Dendritic cell treated with granulocyte-macrophage colony-stimulating factor and Interleukin-4, amounts not matched to agents 40 ng/mL and 50 ng/mL, for 4 days (primary cell): ENCODE data around the gene NPB.
"Not testable (repeated sequence)": the region's sequence is repeated elsewhere in the genome, so short reads cannot be mapped to it uniquely, and the experiment has no call there.

Source experiments
- H3K27ac Mint-ChIP-seq: one replicate; pipeline ENCODE4 v1.8.0; 2022; ENCODE audit warnings: mild to moderate bottlenecking, mixed read lengths
- H3K27me3 Mint-ChIP-seq: one replicate; pipeline ENCODE4 v1.8.0; 2022; ENCODE audit warnings: mild to moderate bottlenecking, mixed read lengths
- H3K36me3 Mint-ChIP-seq: one replicate; pipeline ENCODE4 v1.8.0; 2022; ENCODE audit warnings: low read depth, mixed read lengths
- H3K4me1 Mint-ChIP-seq: one replicate; pipeline ENCODE4 v1.8.0; 2022; ENCODE audit warnings: low read depth, mixed read lengths
- H3K4me3 Mint-ChIP-seq: one replicate; pipeline ENCODE4 v1.8.0; 2022; ENCODE audit warnings: mild to moderate bottlenecking, moderate library complexity, mixed read lengths
- H3K9me3 Mint-ChIP-seq: one replicate; pipeline ENCODE4 v1.8.0; 2022; ENCODE audit warnings: mixed read lengths
- intact Hi-C: fragments of 100-400 bp; cut with micrococcal nuclease; formaldehyde crosslinking; loops from one replicate; pipeline ENCODE4 v1.15.0; 2022

Gene NPB

DNA sequence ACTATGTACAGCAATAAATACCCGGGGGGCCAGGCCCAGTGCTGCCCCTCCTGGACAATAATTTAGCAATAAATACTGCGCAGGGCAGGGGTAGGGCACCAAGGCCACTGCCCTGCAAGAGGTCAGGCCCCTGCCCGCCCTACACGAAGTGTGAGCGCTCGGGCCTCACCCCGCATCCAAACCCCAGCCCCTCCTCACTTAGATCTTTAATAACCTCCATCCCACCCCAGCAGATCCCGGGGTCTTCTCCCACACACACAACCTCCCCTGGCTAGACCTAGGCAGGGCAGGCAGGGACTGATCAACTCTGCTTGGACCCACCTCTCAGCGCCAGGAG, 16.3 kb downstream of the NPB start:
- H3K9me3 Mint-ChIP-seq, intact Hi-C loops, H3K27me3 Mint-ChIP-seq: not testable (repeated sequence)
- Mint-ChIP-seq H3K4me3 (peak overlapping the region; percentile 94), H3K4me1 (peaks cover 90% of the 10 kb centered on the region), H3K36me3 (peaks cover 99% of the 10 kb centered on the region), H3K27ac (peak overlapping the region; percentile 88)

DNA sequence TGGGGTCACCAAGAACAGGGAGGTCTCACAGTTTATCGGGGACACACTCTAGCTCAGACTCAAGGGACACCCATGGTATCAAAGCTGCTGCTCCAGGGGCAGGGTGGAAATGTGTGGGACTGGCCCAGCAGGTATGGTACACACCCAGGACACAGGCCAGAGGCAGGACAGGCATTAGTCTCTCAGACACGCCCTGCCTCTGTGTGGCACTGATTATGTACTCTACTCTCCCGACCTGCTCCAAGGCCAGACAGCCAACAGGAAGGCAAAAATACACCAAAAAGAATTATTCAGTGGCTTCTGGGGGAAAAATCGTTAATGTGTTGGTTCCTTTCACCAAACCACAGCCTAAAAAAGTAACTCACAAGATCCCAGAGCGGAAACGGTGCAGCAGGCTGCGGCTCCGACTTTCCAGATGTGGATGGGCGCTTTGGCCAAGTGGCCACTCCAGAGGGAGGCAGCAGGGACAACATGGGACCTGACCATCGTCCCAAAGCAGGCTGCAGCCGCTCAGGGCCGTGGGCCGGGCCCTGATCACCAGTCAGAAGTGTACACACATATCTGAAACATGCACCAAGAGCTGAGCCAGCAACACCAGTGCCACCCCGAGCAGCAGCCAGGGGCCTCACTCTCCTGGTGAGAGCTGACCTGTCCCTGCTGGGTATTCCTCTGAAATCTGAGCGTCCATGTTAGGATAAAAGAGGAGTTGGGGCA, 17.0 kb downstream of the NPB start:
- peaks cover 94% of the 10 kb centered on the region for H3K36me3 Mint-ChIP-seq
- H3K27me3 Mint-ChIP-seq: no peaks in the 10 kb centered on the region
- peak overlapping the region; percentile 88 for H3K27ac Mint-ChIP-seq
- H3K4me1 Mint-ChIP-seq: peaks cover 90% of the 10 kb centered on the region
- peak overlapping the region; percentile 94 for H3K4me3 Mint-ChIP-seq
- H3K9me3 Mint-ChIP-seq: no peaks in the 10 kb centered on the region
- intact Hi-C loops: no loop called here

DNA sequence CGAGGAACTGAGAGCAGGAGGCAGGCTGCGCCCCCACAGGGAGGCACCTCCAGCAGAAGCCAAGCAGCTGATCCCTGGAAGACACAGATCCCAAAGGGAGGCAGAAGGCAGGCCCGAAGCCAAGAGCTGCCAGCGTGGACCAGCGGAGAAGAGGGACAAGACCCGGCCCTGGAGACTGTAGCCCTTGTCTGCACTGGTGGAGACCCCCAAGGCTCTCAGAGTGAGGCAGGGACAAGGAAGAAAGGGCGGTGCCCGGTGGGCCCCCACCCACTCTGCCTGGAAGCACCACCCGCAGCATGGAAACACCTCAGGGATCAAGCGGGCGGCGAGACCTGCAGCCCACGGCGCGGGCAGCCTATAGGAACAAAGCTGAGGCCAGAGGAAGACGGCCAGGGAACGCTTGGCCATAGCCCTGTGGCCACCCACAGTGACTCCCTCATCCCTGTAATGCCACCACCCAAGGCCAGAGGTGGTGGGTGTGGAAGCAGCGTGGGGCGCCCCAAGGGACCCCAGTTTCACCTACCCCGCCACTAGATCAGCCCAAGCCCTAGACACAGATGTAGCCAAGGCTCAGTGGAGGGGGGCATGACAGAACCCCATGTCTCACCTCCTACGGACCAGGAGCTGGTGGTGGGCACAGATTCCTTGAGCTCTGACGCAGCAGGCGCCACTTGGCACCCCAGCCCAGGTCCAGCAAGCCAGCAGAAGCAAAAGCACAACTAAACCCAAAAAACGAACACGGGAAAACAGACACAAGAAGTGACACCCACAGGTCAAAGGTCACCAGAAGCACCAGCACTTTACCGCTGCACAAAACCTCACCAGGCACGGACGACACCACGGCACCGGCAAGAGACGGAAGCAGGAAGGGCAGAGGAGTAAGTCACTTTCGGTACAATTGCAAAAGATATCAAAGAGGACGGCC, 18.8 kb downstream of the NPB start:
- Mint-ChIP-seq H3K27ac (peak overlapping the region; percentile 85), H3K9me3 (no peaks in the 10 kb centered on the region), H3K4me1 (peaks cover 95% of the 10 kb centered on the region), H3K4me3 (peak overlapping the region; percentile 70), H3K27me3 (no peaks in the 10 kb centered on the region), H3K36me3 (peaks cover 79% of the 10 kb centered on the region)
- intact Hi-C loops: loop anchor here (10.0 kb wide), 1 partner anchor 56 kb away; the partner anchor contains the start of gene P4HB

DNA sequence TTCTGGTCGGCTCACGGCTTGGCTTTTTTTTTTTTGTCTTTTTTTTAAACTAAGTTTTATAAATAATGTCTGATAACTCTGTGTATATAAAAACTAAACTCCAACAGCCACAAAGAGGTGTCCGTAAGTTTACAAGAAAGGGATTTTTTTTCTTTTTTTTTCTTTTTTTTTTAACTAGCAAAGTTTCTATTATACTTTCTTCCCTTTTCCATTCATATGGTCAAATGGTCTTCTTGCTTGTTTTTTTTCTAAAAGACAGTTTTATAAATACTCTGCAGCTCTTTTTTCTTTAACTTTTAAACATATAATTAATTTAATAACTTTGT, 19.5 kb downstream of the NPB start:
- Mint-ChIP-seq H3K27ac (peak overlapping the region; percentile 85), H3K4me1 (peaks cover 95% of the 10 kb centered on the region), H3K27me3 (no peaks in the 10 kb centered on the region), H3K36me3 (peaks cover 79% of the 10 kb centered on the region), H3K9me3 (no peaks in the 10 kb centered on the region), H3K4me3 (no peak overlapping the region)
- intact Hi-C loops: loop anchor here (10.0 kb wide), 1 partner anchor 57 kb away; the partner anchor contains the start of gene P4HB

DNA sequence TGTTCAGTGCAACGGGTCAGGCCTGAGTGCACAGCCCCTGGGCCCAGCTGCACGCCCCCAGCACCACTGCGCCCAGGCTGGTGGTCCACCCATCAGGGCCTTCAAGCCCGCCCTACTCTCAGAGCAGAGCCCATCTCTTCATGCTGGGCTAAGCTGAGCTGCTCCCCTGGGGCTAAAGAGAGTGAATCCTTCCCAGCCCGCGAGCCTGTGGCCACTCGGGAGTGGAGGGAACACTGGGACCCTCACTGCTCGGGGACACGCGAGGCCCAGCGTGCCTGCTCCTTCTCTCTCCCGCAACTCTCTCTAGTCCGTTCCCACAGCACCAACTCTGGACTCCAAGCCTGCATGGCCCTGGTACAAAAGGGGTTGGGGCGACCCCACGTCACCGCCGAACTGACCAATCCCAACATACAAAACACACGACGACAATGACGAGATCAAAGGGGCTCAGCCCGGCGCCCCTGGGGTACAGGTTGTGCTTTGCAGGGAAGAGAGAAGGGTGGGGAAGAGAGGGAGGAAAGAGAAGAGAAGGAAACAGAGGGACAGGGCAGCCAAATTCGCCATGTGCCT, 20.0 kb downstream of the NPB start:
- Mint-ChIP-seq H3K27ac (peak overlapping the region; percentile 76), H3K27me3 (no peaks in the 10 kb centered on the region), H3K9me3 (no peaks in the 10 kb centered on the region), H3K36me3 (peaks cover 76% of the 10 kb centered on the region), H3K4me1 (peaks cover 90% of the 10 kb centered on the region), H3K4me3 (peak overlapping the region; percentile 93)
- intact Hi-C loops: loop anchor here (10.0 kb wide), 1 partner anchor 57 kb away; the partner anchor contains the start of gene P4HB

DNA sequence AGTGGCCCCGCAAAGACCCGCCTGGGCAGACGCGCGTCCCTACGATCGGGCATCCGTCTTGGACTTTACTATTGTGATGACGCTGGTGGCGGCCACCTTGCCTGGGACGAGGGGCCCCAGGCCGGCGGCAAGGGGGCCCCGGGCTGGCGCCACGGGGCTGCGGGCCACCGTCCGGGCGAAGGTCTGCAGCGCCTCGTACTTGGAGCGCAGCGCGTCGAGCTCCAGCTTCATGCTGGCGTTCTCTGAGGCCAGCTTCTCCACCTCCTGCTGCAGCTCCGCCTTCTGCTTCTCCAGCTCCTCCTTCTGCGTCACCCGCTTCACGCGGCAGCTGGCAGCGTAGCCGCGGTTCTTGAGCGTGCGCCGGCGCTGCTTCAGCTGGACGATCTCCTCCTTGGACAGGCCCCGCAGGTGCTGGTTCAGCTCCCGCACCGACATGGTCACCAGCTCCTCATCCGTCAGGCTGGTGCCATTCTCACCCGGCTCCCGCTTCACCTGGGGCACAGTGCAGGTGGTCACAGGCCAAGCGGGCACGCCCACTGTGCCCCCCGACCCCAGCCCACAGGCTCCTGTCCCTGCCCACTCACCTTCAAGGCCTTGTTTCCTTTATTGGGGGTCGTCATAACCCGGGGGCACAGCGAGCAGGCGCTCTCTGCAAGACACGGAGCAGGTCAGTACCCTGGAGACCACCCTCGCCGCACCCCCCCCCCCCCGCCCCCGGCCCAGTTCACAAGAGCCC, 20.7 kb downstream of the NPB start:
- H3K9me3 Mint-ChIP-seq: no peaks in the 10 kb centered on the region
- peak overlapping the region; percentile 76 for H3K27ac Mint-ChIP-seq
- H3K4me1 Mint-ChIP-seq: peaks cover 86% of the 10 kb centered on the region
- peak overlapping the region; percentile 93 for H3K4me3 Mint-ChIP-seq
- no peaks in the 10 kb centered on the region for H3K27me3 Mint-ChIP-seq
- intact Hi-C loops: loop anchor here (10.0 kb wide), 1 partner anchor 58 kb away; the partner anchor contains the start of gene P4HB
- peaks cover 71% of the 10 kb centered on the region for H3K36me3 Mint-ChIP-seq

DNA sequence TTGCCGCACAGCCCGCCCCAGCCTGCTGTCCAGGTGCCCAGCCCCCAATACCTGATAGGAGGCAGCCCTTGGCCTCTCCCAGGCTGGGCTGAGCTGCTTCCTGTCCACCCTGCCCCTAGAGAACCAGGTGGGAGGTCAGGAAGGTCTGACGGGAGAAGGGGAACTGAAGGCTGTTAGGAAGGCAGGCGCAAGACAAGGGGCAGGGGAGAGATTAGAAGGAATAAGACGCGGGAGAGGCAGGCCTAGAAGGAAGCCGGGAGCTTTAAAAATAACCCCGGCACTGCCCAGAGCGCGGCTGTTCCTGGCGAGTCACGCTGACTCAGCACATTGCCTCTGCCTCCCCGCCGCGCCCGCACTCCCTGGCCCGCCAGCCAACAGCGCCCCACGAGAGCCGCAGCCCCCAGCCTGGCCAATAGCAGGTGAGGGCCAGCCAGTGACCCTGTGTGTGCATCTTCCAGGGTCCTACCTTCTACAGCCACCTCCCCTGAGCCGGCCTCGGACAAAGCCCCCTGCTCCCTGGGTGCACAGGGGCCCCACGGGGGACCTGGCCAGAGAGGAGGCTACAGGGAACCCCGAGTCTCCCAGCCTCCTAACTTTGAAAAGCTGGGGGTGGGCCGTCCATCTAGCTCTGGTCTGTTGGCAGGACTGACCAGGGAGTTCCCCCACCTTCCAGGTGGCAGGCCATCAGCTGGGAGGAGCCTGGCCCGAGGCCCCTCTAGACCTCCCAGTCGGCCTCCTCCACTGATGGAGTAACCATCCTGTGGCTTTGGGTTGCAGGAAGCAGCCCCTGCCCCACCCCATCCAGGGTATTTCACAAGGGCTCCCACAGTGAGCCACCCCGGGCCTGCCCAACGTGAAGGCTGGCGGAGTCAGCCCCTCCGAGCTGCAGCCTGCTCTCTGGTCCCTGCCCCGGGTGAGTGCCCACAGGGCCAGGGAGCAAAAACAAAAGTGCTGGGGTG, 21.5 kb downstream of the NPB start:
- intact Hi-C loops: loop anchor here (10.0 kb wide), 1 partner anchor 59 kb away; the partner anchor contains the start of gene P4HB
- Mint-ChIP-seq H3K27me3 (peaks cover 5% of the 10 kb centered on the region), H3K36me3 (peaks cover 62% of the 10 kb centered on the region), H3K4me1 (peaks cover 80% of the 10 kb centered on the region), H3K9me3 (no peaks in the 10 kb centered on the region), H3K4me3 (peak overlapping the region; percentile 93), H3K27ac (peak overlapping the region; percentile 76)

DNA sequence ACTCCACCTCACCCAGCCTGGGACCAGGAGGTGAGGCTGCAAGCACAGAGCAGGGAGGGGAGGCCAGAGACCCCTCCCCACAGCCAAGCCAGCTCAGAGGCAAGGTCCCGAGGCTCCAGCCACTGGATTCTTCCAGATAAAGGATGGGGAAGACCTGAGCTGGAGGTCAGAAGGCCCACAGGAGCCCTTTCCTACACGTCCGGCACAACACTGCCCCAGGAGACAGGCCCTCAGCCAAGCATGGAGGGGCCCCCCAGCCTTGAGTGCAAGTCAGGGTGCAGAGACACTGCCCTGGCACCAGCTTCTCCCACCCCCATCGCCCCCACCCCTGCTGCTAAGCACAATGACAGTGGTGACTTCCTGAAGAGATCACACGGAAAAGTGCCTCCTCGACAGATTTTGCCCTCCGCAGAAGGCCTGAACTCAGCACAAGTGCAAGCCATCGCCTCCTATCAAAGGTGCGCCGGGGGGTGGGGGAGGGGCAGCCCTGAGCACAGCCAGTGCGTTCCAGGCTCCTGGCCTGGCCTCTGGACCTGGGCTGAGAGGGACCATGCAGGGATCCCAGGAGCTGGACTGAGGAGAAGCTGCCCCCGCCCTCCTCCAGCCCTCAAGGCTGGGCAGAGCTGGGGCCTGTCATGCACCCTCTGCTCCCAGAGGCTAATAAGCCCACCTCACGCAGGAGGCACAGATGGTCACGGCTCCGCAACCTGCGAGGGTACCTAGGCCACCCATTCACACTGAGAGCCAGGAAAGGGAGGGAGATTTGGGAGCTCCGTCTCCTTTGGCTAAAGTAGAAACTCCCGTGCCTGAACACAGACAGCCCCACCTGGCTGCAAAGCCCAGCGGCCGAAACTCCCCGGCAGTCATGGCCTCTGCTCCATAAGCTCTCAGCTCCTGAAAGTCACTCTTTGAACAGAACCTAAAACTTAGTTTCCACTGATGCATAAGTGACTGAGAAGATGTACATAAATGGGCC, 22.8 kb downstream of the NPB start:
- Mint-ChIP-seq H3K4me3 (peak overlapping the region; percentile 93), H3K9me3 (no peaks in the 10 kb centered on the region), H3K4me1 (peaks cover 75% of the 10 kb centered on the region), H3K27ac (peak overlapping the region; percentile 90), H3K36me3 (peaks cover 50% of the 10 kb centered on the region), H3K27me3 (peaks cover 18% of the 10 kb centered on the region)
- intact Hi-C loops: loop anchor here (5.0 to 10.0 kb wide), 2 partner anchors 33 to 60 kb away; partner anchors contain the start of genes ALYREF, ANAPC11 and P4HB

DNA sequence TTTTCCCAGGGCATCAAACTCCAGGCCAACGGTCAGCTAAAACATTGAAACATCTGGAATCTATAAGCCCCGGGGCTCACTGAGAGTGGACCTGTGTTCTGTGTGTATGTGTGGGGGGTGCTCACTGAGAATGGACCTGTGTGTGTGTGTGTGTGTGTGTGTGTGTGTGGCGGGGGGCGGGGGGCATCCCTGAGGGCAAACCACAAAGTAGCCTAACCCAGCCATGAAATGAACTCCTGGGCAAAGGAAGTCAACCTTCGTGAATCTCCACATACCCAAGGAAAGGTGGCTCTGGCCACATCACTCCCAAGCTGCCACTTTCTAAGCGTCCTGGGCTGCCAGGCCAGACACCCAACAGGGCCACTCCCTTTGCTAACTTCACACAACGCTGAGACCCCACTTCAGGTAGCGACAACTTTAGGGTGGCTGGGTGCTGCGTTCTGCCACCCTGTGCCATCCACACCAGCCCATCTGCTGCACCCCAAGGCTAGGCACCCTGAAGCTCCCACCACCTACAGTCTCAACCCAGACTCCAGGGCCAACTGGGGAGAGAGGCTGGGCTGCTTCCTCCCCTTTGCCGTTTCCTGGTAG, 23.9 kb downstream of the NPB start:
- intact Hi-C loops: loop anchor here (5.0 to 10.0 kb wide), 2 partner anchors 34 to 61 kb away; partner anchors contain the start of genes ALYREF, ANAPC11 and P4HB
- Mint-ChIP-seq H3K36me3 (peaks cover 39% of the 10 kb centered on the region), H3K27ac (peak overlapping the region; percentile 90), H3K27me3 (peaks cover 29% of the 10 kb centered on the region), H3K4me3 (peak overlapping the region; percentile 93), H3K9me3 (no peaks in the 10 kb centered on the region), H3K4me1 (peaks cover 64% of the 10 kb centered on the region)

DNA sequence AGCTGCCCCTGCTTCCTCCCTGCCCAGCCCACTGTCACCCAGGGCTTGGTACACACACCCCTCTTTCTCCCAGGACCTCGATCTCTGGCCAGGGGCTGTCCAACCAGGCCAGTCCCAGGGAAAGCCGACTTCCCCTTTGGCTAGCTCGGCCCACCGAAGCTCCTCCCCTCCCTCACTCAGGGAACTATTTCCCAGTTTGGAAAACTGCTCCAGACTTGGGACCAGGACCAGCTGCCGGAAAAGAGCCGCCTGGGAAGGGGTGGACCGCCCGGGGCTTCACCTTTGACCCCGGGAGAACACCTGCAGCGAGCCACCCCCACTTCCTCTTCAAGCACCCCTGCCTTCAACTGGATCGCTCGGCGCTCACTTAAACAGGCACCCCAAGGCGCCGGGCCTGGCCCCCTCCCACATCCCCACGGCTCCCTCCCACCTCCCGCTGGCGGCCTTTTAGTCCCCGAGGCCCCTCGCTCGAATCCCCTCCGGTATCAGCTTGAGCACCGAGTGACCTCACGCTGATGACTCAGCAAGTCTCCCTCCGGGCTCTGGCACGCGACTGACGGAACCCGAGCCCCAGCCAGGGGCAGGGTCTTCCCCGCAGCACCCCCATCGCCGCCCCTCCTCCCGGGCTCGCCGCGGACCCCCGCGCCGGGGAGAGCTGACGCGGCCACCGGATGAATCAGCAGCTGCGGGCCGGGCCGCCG, 24.6 kb downstream of the NPB start:
- Mint-ChIP-seq H3K4me3 (peak overlapping the region; percentile 93), H3K36me3 (peaks cover 32% of the 10 kb centered on the region), H3K27me3 (peaks cover 36% of the 10 kb centered on the region), H3K4me1 (peaks cover 59% of the 10 kb centered on the region), H3K27ac (peak overlapping the region; percentile 90), H3K9me3 (no peaks in the 10 kb centered on the region)
- intact Hi-C loops: loop anchor here (5.0 to 10.0 kb wide), 2 partner anchors 34 to 62 kb away; partner anchors contain the start of genes ALYREF, ANAPC11 and P4HB

DNA sequence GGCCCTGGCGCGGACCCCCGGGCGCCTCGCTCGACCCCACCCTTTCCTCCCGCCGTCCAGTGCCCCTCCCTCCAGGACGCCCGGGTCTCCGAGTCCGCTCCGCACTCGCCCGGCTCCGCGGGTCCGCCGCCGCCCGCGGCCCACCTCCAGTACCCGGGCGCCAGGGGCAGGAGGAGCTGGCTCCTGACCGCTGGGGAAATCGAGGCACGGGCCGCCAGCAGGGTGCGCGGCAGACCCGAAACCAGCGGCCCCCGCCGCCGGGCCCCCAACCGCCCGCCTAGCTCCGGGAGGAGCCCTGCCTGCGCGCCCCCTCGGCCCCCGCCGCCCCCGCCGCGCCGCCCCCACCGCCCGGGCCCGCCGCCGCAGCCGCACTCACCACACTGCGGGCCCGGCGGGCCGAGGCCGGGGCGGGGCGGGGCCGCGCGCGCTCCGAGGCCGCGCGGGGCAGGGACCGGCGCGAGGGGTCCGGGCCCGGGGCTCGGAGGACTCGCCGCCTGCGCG, 25.2 kb downstream of the NPB start:
- Mint-ChIP-seq H3K9me3 (no peaks in the 10 kb centered on the region), H3K4me3 (peak overlapping the region; percentile 93), H3K36me3 (peaks cover 26% of the 10 kb centered on the region), H3K4me1 (peaks cover 59% of the 10 kb centered on the region), H3K27ac (peak overlapping the region; percentile 90), H3K27me3 (peaks cover 40% of the 10 kb centered on the region)
- intact Hi-C loops: loop anchor here (5.0 to 10.0 kb wide), 2 partner anchors 35 to 62 kb away; partner anchors contain the start of genes ALYREF, ANAPC11 and P4HB
